Measurements from ENCODE around the gene XPO4. TPM values are rescaled to one million over a fixed set of nuclear protein-coding genes. Genes with fewer than 3 reads are reported as not detected.

The XPO4 gene
- total and polyA plus RNA-seq, 2 of the 8 experiments (the other 6 are each of a cell fraction or from before 2014, with no cell fraction given): 11.9 to 33.3 TPM

DNA sequence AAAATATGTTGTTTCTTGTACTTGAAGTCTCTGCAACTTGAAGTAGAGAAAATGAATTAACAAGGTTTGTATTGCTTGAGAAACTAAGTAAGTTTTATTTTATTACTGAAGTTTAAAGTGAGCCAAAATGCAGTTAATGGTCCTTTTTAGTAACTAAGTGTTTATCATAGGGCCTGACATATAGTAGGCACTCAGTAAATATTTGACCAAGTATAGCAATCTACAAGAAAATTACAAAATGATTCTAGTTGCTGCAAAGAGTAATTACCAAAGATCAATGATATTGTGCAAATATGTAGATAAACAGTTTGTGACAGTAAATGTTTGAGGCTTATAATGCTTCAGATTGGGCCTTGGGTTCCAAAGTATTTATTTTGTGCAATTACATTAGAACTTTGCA lies 2.4 kb upstream of the XPO4 start (continued):
- TF ChIP-seq CHD7 (IDR thresholded peaks at IDR 0.05; ENCODE audit: insufficient replicate concordance, low read length) (no peak), KDM1A (IDR thresholded peaks at IDR 0.05; ENCODE audit: borderline replicate concordance, low read length) (no peak), SUZ12 (IDR thresholded peaks at IDR 0.05; ENCODE audit: low read length) (no peak), RAD21 (IDR thresholded peaks at IDR 0.05 in 1 of 2, conservative IDR thresholded peaks at IDR 0.05 in 1 of 2; ENCODE audit: low read depth in 2 of 2, low read length in 2 of 2) (no peak), BRCA1 (IDR thresholded peaks at IDR 0.05; ENCODE audit: low read depth, low read length) (no peak), SIX5 (IDR thresholded peaks at IDR 0.05; ENCODE audit: low read depth, low read length) (no peak), CBX8 (IDR thresholded peaks at IDR 0.05; ENCODE audit: borderline replicate concordance, low read depth, low read length) (no peak)
- TF ChIP-seq, protein P1, sequence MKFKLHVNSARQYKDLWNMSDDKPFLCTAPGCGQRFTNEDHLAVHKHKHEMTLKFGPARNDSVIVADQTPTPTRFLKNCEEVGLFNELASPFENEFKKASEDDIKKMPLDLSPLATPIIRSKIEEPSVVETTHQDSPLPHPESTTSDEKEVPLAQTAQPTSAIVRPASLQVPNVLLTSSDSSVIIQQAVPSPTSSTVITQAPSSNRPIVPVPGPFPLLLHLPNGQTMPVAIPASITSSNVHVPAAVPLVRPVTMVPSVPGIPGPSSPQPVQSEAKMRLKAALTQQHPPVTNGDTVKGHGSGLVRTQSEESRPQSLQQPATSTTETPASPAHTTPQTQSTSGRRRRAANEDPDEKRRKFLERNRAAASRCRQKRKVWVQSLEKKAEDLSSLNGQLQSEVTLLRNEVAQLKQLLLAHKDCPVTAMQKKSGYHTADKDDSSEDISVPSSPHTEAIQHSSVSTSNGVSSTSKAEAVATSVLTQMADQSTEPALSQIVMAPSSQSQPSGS (IDR thresholded peaks at IDR 0.05; ENCODE audit: low read length): no peak
